GM10248 (cell line): ENCODE results near the gene GRID2.

Source experiments
- CTCF ChIA-PET: fragments of 300-600 bp; sonication (Branson Sonifier 250); formaldehyde crosslinking; extraction: SDS; loops from one replicate; lab custom pipeline; 2021; ENCODE audit warnings: antibody characterized with exemption; lab: Yijun Ruan, JAX
- POLR2A ChIA-PET: fragments of 350-650 bp; sonication (Branson Sonifier 250); formaldehyde crosslinking; extraction: SDS; loops from one replicate; lab custom pipeline; 2020; ENCODE audit warnings: antibody characterized with exemption; lab: Yijun Ruan, JAX
- DNase-seq: peaks from one replicate; pipeline ENCODE4 v3.0.0; 2012; ENCODE audit errors: extremely low spot score
- CTCF ChIP-seq: IDR thresholded peaks from 2 replicates; pipeline ENCODE4 v1.5.1; 2012; ENCODE audit warnings: mild to moderate bottlenecking, low read depth; ENCODE audit errors: extremely low read depth, missing control alignments, control extremely low read depth

Gene GRID2

GRCh38 chr4:93182722-93183121 lies 879.0 kb downstream of the GRID2 start:
- TF ChIP-seq CTCF = no peak
- no peak for DNase-seq
- CTCF ChIA-PET = no interaction called here
- POLR2A ChIA-PET = no interaction called here

- no peak for DNase-seq
- POLR2A ChIA-PET = no interaction called here
- no peak for TF ChIP-seq CTCF
- CTCF ChIA-PET = interaction anchor here (1.1 kb wide), 1 partner anchor 26 kb away, joined by 3 read pairs; no protein-coding TSS in a partner anchor
Measured at GRCh38 chr4:93183576-93183975, 879.8 kb downstream of the GRID2 start.

- no peak for TF ChIP-seq CTCF
- DNase-seq = no peak
- ChIA-PET POLR2A (no interaction called here), CTCF (interaction anchor here (1.1 kb wide), 1 partner anchor 26 kb away, joined by 3 read pairs; no protein-coding TSS in a partner anchor)
Measured at GRCh38 chr4:93184053-93184452, 880.3 kb downstream of the GRID2 start.

- CTCF ChIA-PET = interaction anchor here (1.8 kb wide), 1 partner anchor 12 kb away, joined by 10 read pairs; no protein-coding TSS in a partner anchor
- POLR2A ChIA-PET = no interaction called here
- TF ChIP-seq CTCF = no peak
Measured at GRCh38 chr4:93186846-93187245, 883.1 kb downstream of the GRID2 start.

GRCh38 chr4:93187466-93187865 lies 883.7 kb downstream of the GRID2 start:
- ChIA-PET CTCF (interaction anchor here (1.0 to 1.8 kb wide), 2 partner anchors 11 to 14 kb away, joined by 3 to 10 read pairs; no protein-coding TSS in a partner anchor), POLR2A (no interaction called here)
- no peak for TF ChIP-seq CTCF
- no peak for DNase-seq

More at GRCh38 chr4:93186846-93187245, 883.1 kb downstream of the GRID2 start:
- DNase-seq = no peak

- POLR2A ChIA-PET = no interaction called here
- TF ChIP-seq CTCF = no peak
- DNase-seq = no peak
- CTCF ChIA-PET = interaction anchor here (1.0 to 1.8 kb wide), 2 partner anchors 11 to 14 kb away, joined by 3 to 10 read pairs; no protein-coding TSS in a partner anchor
Measured at GRCh38 chr4:93187892-93188291, 884.1 kb downstream of the GRID2 start.
